BLaER1 treated with 17β-estradiol and CSF1 and Interleukin-3, amounts not matched to agents 10 nM and 100 nM (cell line): ENCODE data around the gene FRY.
"Not testable (repeated sequence)": the region's sequence is repeated elsewhere in the genome, so short reads cannot be mapped to it uniquely, and the experiment has no call there.

Experiments
- H3K27ac ChIP-seq, 11 experiments: shearing (Covaris generic); formaldehyde crosslinking; 2 replicates each; pipeline ENCODE4 v1.8.1; 2022
- H3K27me3 ChIP-seq, 11 experiments: shearing (Covaris generic); formaldehyde crosslinking; 2 replicates each; pipeline ENCODE4 v1.8.1; 2022
- H3K36me3 ChIP-seq, 11 experiments: shearing (Covaris generic); formaldehyde crosslinking; 2 replicates each; pipeline ENCODE4 v1.8.1; 2022
- H3K4me1 ChIP-seq, 10 experiments: shearing (Covaris generic); formaldehyde crosslinking; 2 replicates each; pipeline ENCODE4 v1.8.1; 2022
- H3K4me2 ChIP-seq, 11 experiments: shearing (Covaris generic); formaldehyde crosslinking; 2 replicates each; pipeline ENCODE4 v1.8.1; 2022
- H3K4me3 ChIP-seq, 10 experiments: shearing (Covaris generic); formaldehyde crosslinking; 2 replicates each; pipeline ENCODE4 v1.8.1; 2022
- H3K9ac ChIP-seq, 11 experiments: shearing (Covaris generic); formaldehyde crosslinking; 2 replicates each; pipeline ENCODE4 v1.8.1; 2022
- H3K9me3 ChIP-seq, 11 experiments: shearing (Covaris generic); formaldehyde crosslinking; replicated peaks in 1 of 11; 2 replicates each; pipeline ENCODE4 v1.8.1; 2022
- H4K20me1 ChIP-seq, 11 experiments: shearing (Covaris generic); formaldehyde crosslinking; 2 replicates each; pipeline ENCODE4 v1.8.1; 2022
- Cebpa-rat ChIP-seq, 11 experiments: shearing (Covaris generic); IDR thresholded peaks; 2 replicates each; pipeline ENCODE4 v1.8.1; 2022

Gene FRY

GRCh38 chr13:32056316-32056715, 24.7 kb downstream of the FRY start:
- Histone ChIP-seq H3K4me3 (no peak overlapping the region), H3K4me2 (no peak overlapping the region), H3K27me3 (no peaks in the 10 kb centered on the region), H3K36me3 (no peaks in the 10 kb centered on the region), H3K9me3 (no peaks in the 10 kb centered on the region), H3K4me1 (no peaks in the 10 kb centered on the region), H3K9ac (no peak overlapping the region), H3K27ac (no peak overlapping the region), H4K20me1 (no peaks in the 10 kb centered on the region)
- no peak for TF ChIP-seq Cebpa-rat (IDR thresholded peaks at IDR 0.05)

GRCh38 chr13:32057325-32057724, 25.8 kb downstream of the FRY start:
- not testable (repeated sequence) for H3K4me3 ChIP-seq, H3K4me1 ChIP-seq, H3K4me2 ChIP-seq, H4K20me1 ChIP-seq, H3K9ac ChIP-seq, H3K36me3 ChIP-seq, H3K27ac ChIP-seq, H3K27me3 ChIP-seq, H3K9me3 ChIP-seq

DNA sequence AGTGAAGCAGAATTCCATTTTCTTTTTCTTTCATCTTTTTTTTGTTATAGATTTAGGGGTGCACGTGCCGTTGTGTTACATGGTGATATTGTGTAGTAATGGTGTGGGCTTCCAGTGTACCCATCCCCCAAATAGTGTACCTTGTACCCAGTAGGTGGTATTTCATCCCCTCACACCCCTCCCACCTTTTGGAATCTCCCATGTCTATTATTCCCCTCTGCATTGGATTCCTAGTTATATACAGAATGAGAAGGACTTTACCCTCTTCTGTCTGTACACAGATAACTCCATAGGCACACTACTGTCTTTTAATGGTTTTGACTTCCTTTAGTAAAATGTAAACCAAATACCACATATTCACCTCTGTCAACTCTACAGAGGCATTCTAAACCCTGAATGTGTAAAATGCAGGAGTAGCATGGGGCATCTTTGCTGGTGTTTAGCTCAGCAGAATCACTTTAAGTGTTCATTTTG, 28.0 kb downstream of the FRY start:
- H3K27me3 ChIP-seq, result no peaks in the 10 kb centered on the region
- H3K9ac ChIP-seq, result no peak overlapping the region
- no peak overlapping the region for H3K4me3 ChIP-seq
- no peaks in the 10 kb centered on the region for H3K36me3 ChIP-seq
- no peak overlapping the region for H3K27ac ChIP-seq
- H3K4me2 ChIP-seq, result no peak overlapping the region
- no peak for TF ChIP-seq Cebpa-rat (IDR thresholded peaks at IDR 0.05)
- no peaks in the 10 kb centered on the region for H3K9me3 ChIP-seq
- H3K4me1 ChIP-seq, result no peaks in the 10 kb centered on the region
- H4K20me1 ChIP-seq, result no peaks in the 10 kb centered on the region

GRCh38 chr13:32060401-32060878, 28.9 kb downstream of the FRY start:
- no peaks in the 10 kb centered on the region for H3K27me3 ChIP-seq
- no peaks in the 10 kb centered on the region for H3K4me1 ChIP-seq
- H3K4me2 ChIP-seq, result no peak overlapping the region
- H3K36me3 ChIP-seq, result no peaks in the 10 kb centered on the region
- no peaks in the 10 kb centered on the region for H4K20me1 ChIP-seq
- no peak overlapping the region for H3K27ac ChIP-seq
- H3K9ac ChIP-seq, result no peak overlapping the region
- H3K4me3 ChIP-seq, result no peak overlapping the region
- TF ChIP-seq Cebpa-rat (IDR thresholded peaks at IDR 0.05), result no peak
- no peaks in the 10 kb centered on the region for H3K9me3 ChIP-seq

GRCh38 chr13:32063619-32064233, 32.2 kb downstream of the FRY start:
- no peak for TF ChIP-seq Cebpa-rat (IDR thresholded peaks at IDR 0.05)
- Histone ChIP-seq H3K4me1 (no peaks in the 10 kb centered on the region), H3K4me2 (no peak overlapping the region), H3K9me3 (no peaks in the 10 kb centered on the region), H4K20me1 (no peaks in the 10 kb centered on the region), H3K27ac (no peak overlapping the region), H3K4me3 (no peak overlapping the region), H3K9ac (no peak overlapping the region), H3K36me3 (no peaks in the 10 kb centered on the region), H3K27me3 (no peaks in the 10 kb centered on the region)

DNA sequence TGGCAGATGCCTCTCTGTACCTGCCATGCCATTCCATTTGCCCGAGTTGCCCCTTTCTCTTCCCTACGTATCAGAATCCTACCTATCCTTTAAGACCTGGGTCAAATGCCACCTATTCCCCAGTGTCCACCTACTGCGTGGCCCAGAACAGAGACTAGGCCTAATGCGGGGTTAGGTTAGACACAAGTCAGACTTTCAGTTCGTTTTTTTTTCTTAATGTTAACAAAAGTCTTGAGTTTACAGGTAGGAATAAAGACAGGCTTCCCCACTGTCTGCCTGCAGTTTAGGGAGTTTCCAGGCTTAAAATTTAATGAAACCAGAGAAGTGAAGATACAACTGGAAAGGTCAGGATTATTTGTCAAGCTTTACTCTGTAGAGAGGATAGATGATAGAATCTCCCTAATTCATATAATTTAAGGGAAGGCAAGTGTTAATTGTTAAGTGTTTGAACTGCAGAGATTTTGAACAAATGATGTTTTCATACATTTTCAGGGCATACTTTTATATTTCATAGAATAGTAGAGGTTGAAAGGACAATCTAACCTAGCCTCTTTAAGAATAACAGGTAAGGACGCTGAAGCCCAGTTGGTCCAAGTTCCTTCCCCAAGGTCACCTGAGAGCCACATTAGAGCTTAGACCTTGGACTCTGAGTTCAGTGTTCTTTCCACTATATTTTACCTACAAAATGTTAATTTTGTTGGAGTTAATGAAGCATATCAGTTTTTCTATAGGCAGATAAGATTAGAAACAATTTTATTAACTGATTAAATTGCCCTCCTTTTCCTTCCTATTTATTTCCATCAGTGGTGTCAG, 35.8 kb downstream of the FRY start:
- no peak for TF ChIP-seq Cebpa-rat (IDR thresholded peaks at IDR 0.05)
- H3K4me1 ChIP-seq, result no peaks in the 10 kb centered on the region
- no peak overlapping the region for H3K4me3 ChIP-seq
- H3K36me3 ChIP-seq, result no peaks in the 10 kb centered on the region
- H4K20me1 ChIP-seq, result no peaks in the 10 kb centered on the region
- H3K4me2 ChIP-seq, result no peak overlapping the region
- no peaks in the 10 kb centered on the region for H3K27me3 ChIP-seq
- H3K9me3 ChIP-seq, result peaks cover 0 to 8% (median 0%) of the 10 kb centered on the region in 11 experiments; a peak in 2 of 22 replicates
- no peak overlapping the region for H3K9ac ChIP-seq
- H3K27ac ChIP-seq, result no peak overlapping the region

DNA sequence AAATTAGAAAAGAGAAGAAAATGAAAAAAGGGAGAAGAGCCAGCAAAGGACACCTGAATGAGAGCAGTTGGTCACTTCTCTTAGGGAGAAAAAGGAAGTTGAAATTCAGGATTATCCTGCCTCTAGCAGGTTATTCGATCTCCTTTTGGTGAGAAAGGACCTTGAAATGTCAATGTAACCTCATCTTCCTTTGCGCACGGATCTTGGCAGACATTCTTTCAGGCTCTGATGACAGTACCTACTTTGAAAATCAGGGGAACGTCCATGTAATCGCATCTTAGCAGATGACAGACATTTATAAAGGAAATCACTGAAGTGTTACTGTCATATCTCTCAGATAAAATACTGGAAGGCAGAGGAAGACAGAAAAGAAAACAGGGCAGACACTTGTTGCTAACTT, 36.7 kb downstream of the FRY start:
- Histone ChIP-seq H3K9me3 (peaks cover 0 to 8% (median 0%) of the 10 kb centered on the region in 11 experiments; a peak in 2 of 22 replicates), H3K9ac (no peak overlapping the region), H3K27me3 (no peaks in the 10 kb centered on the region), H3K4me3 (no peak overlapping the region), H3K4me2 (no peak overlapping the region), H3K4me1 (no peaks in the 10 kb centered on the region), H3K27ac (no peak overlapping the region), H3K36me3 (no peaks in the 10 kb centered on the region), H4K20me1 (no peaks in the 10 kb centered on the region)
- TF ChIP-seq Cebpa-rat (IDR thresholded peaks at IDR 0.05), result no peak

- no peaks in the 10 kb centered on the region for H3K27me3 ChIP-seq
- no peaks in the 10 kb centered on the region for H4K20me1 ChIP-seq
- H3K4me1 ChIP-seq, result no peaks in the 10 kb centered on the region
- TF ChIP-seq Cebpa-rat (IDR thresholded peaks at IDR 0.05), result no peak
- no peaks in the 10 kb centered on the region for H3K36me3 ChIP-seq
- H3K9ac ChIP-seq, result no peak overlapping the region
- no peak overlapping the region for H3K27ac ChIP-seq
- H3K9me3 ChIP-seq, result peaks cover 0 to 8% (median 0%) of the 10 kb centered on the region in 11 experiments; a peak in 2 of 22 replicates
- H3K4me2 ChIP-seq, result no peak overlapping the region
- no peak overlapping the region for H3K4me3 ChIP-seq
These were observed 41.7 kb downstream of the FRY start for GRCh38 chr13:32073180-32073864.

DNA sequence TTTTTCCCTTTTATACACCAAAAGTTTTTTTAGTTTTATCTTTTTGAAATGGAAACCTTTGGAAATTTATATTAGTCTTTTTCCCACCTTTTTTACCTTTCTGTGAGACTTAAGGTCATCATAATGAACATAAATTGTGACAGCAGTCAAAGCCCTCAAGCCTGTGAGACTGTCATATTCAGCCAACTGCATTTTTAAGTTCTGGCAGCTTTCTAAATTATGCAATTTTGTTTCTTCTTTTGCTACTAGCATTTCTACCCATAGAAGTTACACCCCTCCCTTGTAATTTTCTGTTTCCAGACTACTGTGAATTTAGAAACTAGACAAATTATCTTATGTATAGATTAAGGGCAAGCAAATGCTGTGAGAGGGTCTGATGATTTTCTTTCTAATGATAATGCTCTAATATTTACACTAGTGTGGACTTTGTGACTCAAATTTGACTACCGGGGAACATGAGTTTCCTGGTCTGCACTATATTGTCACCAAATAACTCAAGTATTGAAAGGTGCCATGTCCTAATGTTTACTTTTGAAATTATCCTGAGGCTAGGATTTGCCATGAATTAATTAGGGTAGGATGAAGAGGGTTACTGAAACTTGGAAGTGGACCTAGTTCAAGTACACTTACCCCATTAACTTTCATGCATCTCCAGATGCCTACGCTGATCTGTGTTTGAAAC, 43.7 kb downstream of the FRY start:
- no peak for TF ChIP-seq Cebpa-rat (IDR thresholded peaks at IDR 0.05)
- Histone ChIP-seq H4K20me1 (no peaks in the 10 kb centered on the region), H3K9me3 (peaks cover 0 to 7% (median 0%) of the 10 kb centered on the region in 11 experiments; a peak in 2 of 22 replicates), H3K4me2 (no peak overlapping the region), H3K4me1 (peaks cover 0 to 6% (median 2%) of the 10 kb centered on the region in 10 experiments; a peak in 8 of 20 replicates), H3K4me3 (no peak overlapping the region), H3K9ac (no peak overlapping the region), H3K27me3 (no peaks in the 10 kb centered on the region), H3K27ac (no peak overlapping the region), H3K36me3 (no peaks in the 10 kb centered on the region)
